PFSK-1 (cell line): ENCODE results near the gene GPX2.

ENCODE experiments used
- FOXP2 ChIP-seq: optimal IDR thresholded peaks from 2 replicates; pipeline ENCODE3; 2011; ENCODE audit warnings: borderline replicate concordance, control low read depth, inconsistent platforms; ENCODE audit not compliant: insufficient read depth; ENCODE audit errors: extremely low read length, extremely low read depth
- POLR2AphosphoS5 ChIP-seq: IDR thresholded peaks from 2 replicates; pipeline ENCODE4 v1.6.1; 2012; ENCODE audit warnings: low read depth, mild to moderate bottlenecking, control low read depth, low read length, moderate library complexity
- REST ChIP-seq, 2 experiments: IDR thresholded peaks; 2 replicates each; pipeline versions ENCODE4 v1.6.1 to v1.8.0; 2011 to 2012; ENCODE audit warnings: low read depth in 2 of 2, low read length in 2 of 2, control low read depth in 1 of 2, inconsistent platforms in 1 of 2, mild to moderate bottlenecking in 1 of 2, moderate library complexity in 1 of 2; ENCODE audit not compliant: insufficient read depth in 1 of 2
- SIN3A ChIP-seq: IDR thresholded peaks from 2 replicates; pipeline ENCODE4 v1.6.1; 2012; ENCODE audit warnings: mild to moderate bottlenecking, low read length, moderate library complexity, borderline replicate concordance; ENCODE audit not compliant: insufficient read depth
- TAF1 ChIP-seq: IDR thresholded peaks from 2 replicates; pipeline ENCODE4 v1.6.1; 2012; ENCODE audit warnings: low read length, control low read depth, borderline replicate concordance; ENCODE audit not compliant: insufficient read depth

DNA sequence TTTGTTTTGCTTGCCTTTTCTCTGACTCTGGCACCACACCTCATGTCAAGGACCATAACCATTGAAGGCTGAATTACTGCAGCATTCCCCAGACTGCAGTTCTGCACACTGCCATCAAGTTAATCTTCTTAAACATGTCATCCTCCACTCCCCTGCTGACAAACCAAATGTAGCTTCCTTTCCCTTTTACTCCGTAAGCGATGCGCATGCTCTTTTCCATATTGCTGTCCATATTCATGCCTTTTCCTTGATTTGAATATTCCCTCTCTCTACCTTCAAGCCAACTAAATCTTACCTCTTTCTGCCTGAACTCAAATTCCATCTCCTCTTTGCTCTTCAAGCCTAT is 13.6 kb downstream of the GPX2 start:
- no peak for TF ChIP-seq TAF1
- TF ChIP-seq POLR2AphosphoS5 = no peak
- TF ChIP-seq REST (IDR thresholded peaks at IDR 0.05; ENCODE audit: insufficient read depth in 1 of 2, low read depth in 2 of 2, low read length in 2 of 2) = no peak
- no peak for TF ChIP-seq SIN3A
- no peak for TF ChIP-seq FOXP2
